ENCODE measurements around the gene BANF2. TPM values are rescaled to one million over a fixed set of nuclear protein-coding genes. Genes with fewer than 3 reads are reported as not detected.

Gene BANF2
- total RNA-seq, 2 experiments from 2014 or later: not detected

DNA sequence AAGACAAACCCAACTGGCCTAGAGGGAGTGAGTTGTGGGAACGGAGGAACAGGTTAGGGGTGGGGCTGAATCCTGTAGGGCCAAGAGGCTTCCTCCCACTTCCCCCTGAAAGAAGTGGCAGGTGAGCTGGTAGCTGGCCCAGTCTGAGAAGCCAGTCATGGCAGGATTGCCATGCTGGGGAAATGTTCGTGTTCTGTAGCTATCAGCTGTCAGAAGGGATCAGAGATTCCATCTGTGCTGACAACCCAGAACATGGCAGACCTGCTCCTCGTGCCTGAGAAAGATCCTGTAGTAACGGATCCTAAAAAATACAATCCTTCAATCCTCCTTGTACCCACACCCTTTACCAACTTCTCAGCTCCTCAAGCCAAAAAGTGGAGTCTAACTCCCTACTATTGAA, 43.0 kb downstream of the BANF2 start:
- H3K27ac Mint-ChIP-seq: no peak overlapping the region

DNA sequence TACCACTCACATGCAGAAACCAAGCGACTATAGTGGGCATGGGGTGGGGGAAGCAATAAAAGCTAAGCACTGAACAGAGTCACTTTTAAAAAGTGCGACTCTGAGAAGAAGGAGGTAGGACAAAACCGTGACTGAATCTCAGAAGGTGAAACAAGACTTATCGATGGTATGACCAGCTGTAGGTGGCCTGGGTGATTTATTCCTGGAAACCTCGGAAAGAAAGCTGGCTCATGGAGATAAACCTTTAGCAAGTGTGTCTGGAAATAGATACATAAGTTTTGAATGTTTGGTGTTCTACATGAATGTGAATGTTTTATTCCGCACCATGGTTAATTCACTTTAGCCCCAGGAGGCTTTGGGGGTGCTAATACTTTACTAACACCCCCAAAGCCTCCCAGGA, 43.9 kb downstream of the BANF2 start:
- H3K4me3 Mint-ChIP-seq: no peak overlapping the region
- no peaks in the 10 kb centered on the region for H3K36me3 Mint-ChIP-seq (ENCODE audit: low read depth)
- no peak for DNase-seq
- H3K27me3 Mint-ChIP-seq: peaks cover 15% of the 10 kb centered on the region
- no peak overlapping the region for H3K27ac Mint-ChIP-seq
- H3K4me1 Mint-ChIP-seq: no peaks in the 10 kb centered on the region
- CTCF ChIA-PET: no interaction called here
- POLR2A ChIA-PET: no interaction called here
- H3K9me3 Mint-ChIP-seq: no peaks in the 10 kb centered on the region

More for the DNA sequence above, 43.0 kb downstream of the BANF2 start:
- Mint-ChIP-seq H3K9me3 (peaks cover 4% of the 10 kb centered on the region), H3K4me3 (no peak overlapping the region), H3K36me3 (ENCODE audit: low read depth) (no peaks in the 10 kb centered on the region), H3K27me3 (peaks cover 20% of the 10 kb centered on the region), H3K4me1 (no peaks in the 10 kb centered on the region)
- CTCF ChIA-PET: no interaction called here
- no peak for DNase-seq
- POLR2A ChIA-PET: no interaction called here

DNA sequence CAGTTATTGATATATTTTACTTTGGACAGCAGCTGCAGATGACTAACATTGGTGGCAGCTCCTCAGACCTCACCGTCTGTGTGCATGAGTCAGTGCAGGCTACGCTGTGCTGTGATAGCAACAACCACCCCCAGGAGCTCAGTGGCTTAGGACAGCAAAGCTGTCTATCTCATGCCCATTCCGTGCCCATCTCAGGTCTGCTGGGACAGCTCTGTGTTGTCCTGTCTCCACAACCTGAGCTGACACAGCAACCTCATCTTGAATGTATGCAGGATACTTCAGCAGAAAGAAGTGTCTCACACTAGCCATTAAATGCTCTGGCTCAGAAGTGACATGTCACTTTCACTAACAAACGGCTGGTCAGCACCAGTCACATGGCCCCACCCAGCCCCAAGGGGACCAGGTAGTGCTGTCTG, 47.7 kb downstream of the BANF2 start:
- CTCF ChIA-PET: no interaction called here
- H3K4me3 Mint-ChIP-seq: no peak overlapping the region

DNA sequence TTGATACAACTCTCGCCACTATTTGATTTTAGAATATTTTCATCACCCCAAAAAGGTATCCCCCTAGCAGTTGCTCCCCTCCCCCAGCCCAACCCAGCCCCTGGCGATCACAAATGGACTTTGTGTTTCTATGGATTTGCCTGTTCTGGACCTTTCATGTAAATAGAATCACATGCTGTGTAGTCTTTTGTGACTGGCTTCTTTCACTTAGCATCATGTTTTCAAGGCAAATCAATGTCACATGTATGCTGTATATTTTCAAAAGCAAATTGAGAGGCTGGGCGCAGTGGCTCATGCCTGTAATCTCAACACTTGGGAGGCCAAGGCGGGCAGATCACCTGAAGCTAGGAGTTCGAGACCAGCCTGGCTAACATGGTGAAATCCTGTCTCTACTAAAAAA, 48.5 kb downstream of the BANF2 start:
- Mint-ChIP-seq H3K36me3 (ENCODE audit: low read depth) (no peaks in the 10 kb centered on the region), H3K4me3 (no peak overlapping the region), H3K27me3 (peaks cover 10% of the 10 kb centered on the region), H3K27ac (no peak overlapping the region), H3K4me1 (no peaks in the 10 kb centered on the region), H3K9me3 (no peaks in the 10 kb centered on the region)
- no peak for DNase-seq
- ChIA-PET POLR2A (no interaction called here), CTCF (no interaction called here)

More for the DNA sequence above, 47.7 kb downstream of the BANF2 start:
- Mint-ChIP-seq H3K27me3 (peaks cover 5% of the 10 kb centered on the region), H3K36me3 (ENCODE audit: low read depth) (no peaks in the 10 kb centered on the region), H3K4me1 (no peaks in the 10 kb centered on the region), H3K9me3 (no peaks in the 10 kb centered on the region), H3K27ac (no peak overlapping the region)
- DNase-seq: no peak
- POLR2A ChIA-PET: interaction anchor here (1.1 kb wide), 1 partner anchor 136 kb away, joined by 3 read pairs; no protein-coding TSS in a partner anchor

DNA sequence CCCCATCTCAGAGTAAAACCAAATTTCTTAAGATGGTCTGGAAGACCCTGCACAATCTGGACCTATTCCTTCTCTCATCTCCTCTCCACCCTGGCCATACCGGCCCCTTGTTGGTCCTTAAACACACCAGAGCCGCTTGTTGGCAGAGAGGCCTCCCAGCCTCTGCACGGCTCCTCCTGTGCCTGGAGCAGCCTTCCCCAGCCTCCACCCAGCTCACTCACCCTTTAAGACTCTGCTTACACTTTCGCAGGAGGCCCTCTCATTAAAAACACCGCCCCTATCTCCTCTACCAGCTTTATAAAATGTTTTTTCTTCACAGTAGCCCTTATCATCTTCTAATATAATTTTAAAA, 49.8 kb downstream of the BANF2 start:
- Mint-ChIP-seq H3K27ac (no peak overlapping the region), H3K27me3 (peaks cover 19% of the 10 kb centered on the region), H3K4me1 (no peaks in the 10 kb centered on the region), H3K36me3 (ENCODE audit: low read depth) (no peaks in the 10 kb centered on the region), H3K4me3 (no peak overlapping the region), H3K9me3 (no peaks in the 10 kb centered on the region)
- no peak for DNase-seq
- POLR2A ChIA-PET: no interaction called here
- CTCF ChIA-PET: no interaction called here

DNA sequence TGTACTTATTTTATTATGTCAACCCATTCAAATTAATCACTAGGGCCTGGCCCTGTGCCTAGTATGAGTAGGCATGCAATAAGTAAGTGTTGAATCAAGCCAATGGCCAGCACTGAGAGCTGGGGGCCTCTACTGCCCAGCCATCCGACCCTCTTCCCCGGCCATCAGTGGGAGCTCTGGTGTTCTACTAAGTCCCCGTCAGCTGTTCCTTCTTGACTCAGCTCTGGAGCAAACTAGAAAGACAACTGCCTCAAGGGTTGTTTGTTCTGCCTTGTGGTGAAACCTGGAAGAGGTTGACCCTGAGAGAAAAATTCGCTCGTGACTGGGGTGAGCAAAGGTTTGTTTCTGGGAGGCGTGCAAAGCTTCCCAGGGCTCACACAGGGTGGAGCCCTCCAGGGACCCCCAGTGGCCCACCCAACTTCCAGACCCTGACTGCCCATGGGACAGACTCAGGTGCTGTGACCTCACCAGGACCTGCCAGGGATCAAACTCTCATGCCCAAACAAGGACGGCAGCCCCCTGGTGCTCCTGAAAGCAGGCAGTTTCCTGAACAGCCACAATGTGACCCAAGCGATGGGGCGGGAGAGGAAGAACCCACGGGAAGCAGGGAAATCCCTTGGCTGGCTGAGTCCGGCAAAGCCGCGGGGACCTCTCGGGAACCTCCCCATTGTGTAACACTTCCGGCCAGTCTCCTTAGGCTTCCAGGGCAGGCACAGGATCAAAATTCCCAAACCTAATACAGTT, 50.4 kb downstream of the BANF2 start:
- Mint-ChIP-seq H3K27me3 (peaks cover 19% of the 10 kb centered on the region), H3K4me3 (no peak overlapping the region), H3K9me3 (no peaks in the 10 kb centered on the region), H3K27ac (no peak overlapping the region), H3K4me1 (no peaks in the 10 kb centered on the region), H3K36me3 (ENCODE audit: low read depth) (no peaks in the 10 kb centered on the region)
- CTCF ChIA-PET: no interaction called here
- POLR2A ChIA-PET: no interaction called here
- no peak for DNase-seq

DNA sequence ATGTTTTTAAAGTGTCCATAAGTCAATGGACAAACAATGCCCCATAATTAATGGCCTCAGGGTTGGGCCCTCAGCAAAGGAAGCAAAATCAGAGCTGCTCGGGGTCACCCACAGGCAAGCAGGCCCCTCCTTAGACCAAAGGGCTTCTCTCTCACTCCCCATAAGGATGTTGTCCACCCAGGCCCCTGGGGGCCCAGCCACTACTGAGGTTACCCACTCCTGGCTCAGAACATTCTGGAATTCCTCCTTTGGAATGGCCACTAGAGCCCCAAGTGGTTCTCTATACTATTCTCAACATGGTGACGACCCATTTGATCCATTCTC, 50.9 kb downstream of the BANF2 start:
- Mint-ChIP-seq H3K27me3 (peaks cover 24% of the 10 kb centered on the region), H3K4me3 (no peak overlapping the region), H3K4me1 (no peaks in the 10 kb centered on the region), H3K27ac (no peak overlapping the region), H3K9me3 (no peaks in the 10 kb centered on the region), H3K36me3 (ENCODE audit: low read depth) (no peaks in the 10 kb centered on the region)
- CTCF ChIA-PET: no interaction called here
- POLR2A ChIA-PET: no interaction called here
- no peak for DNase-seq

DNA sequence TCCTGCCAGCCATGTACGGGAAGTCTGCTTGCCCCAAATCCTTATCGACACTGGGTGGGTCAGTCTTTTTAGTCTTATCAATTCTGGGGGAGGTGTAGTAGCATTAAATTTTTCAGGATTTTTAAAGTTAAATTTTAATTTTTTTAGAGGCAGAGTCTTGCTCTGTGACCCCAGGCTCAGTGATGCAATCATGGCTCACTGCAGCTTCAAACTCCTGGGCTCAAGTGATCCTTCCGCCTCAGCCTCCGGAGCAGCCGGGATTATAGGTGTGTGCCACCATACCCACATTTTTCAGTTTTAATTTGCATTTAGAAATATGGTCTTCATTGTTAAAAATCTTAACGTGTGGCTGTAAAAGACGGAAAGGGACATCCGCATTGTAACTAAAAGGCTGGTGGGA, 51.9 kb downstream of the BANF2 start:
- ChIA-PET CTCF (interaction anchor here (0.7 kb wide), 1 partner anchor 50 kb away, joined by 6 read pairs; no protein-coding TSS in a partner anchor), POLR2A (no interaction called here)
- Mint-ChIP-seq H3K9me3 (no peaks in the 10 kb centered on the region), H3K4me1 (no peaks in the 10 kb centered on the region), H3K27me3 (peaks cover 31% of the 10 kb centered on the region), H3K36me3 (ENCODE audit: low read depth) (no peaks in the 10 kb centered on the region), H3K27ac (no peak overlapping the region), H3K4me3 (no peak overlapping the region)
- no peak for DNase-seq

DNA sequence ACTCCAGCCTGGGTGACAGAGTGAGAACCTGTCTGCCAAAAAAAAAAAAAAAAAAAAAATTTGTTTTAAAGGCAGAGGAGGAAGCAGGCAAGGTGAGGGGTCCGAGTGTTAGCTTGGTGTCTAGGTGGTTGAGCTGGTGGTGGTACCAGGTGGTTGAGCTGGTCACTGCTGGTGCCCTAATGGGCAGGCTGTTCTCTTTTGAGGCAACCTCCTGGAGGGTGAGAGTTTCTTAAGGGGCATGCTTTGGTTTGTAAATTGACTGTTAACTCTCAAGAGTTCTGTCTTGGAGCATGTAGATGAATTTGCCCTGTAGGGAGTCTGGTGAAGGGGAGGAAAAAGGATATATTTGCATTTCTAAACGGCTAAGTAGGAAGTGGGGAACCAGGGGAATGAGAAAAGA, 52.7 kb downstream of the BANF2 start:
- Mint-ChIP-seq H3K27ac (no peak overlapping the region), H3K36me3 (ENCODE audit: low read depth) (no peaks in the 10 kb centered on the region), H3K9me3 (no peaks in the 10 kb centered on the region), H3K4me3 (no peak overlapping the region), H3K4me1 (no peaks in the 10 kb centered on the region), H3K27me3 (peaks cover 30% of the 10 kb centered on the region)
- no peak for DNase-seq
- POLR2A ChIA-PET: no interaction called here
- CTCF ChIA-PET: interaction anchor here (0.7 kb wide), 1 partner anchor 49 kb away, joined by 6 read pairs; no protein-coding TSS in a partner anchor

DNA sequence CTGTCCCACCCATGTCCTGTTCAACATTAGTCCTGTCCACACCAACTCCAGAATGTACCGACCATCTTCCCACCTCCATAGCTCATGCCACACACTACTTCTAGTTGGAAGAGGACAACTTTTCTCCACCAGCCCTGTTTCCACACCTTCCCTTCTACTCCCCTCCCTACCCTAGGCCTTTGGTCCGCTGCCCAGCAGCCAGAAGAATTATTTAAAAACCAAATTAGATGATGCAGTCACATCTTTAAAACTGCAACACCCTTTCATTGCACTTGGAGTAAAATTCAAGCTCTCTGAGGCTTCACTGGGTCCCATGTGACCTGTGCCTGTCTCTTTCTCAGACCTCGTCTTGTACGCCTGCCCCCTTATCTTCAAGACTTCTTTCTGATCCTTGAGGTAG, 53.8 kb downstream of the BANF2 start:
- CTCF ChIA-PET: no interaction called here
- POLR2A ChIA-PET: no interaction called here
- peaks cover 33% of the 10 kb centered on the region for H3K27me3 Mint-ChIP-seq
- no peak overlapping the region for H3K4me3 Mint-ChIP-seq
- no peak for DNase-seq
- no peaks in the 10 kb centered on the region for H3K4me1 Mint-ChIP-seq
- no peak overlapping the region for H3K27ac Mint-ChIP-seq
- H3K9me3 Mint-ChIP-seq: peaks cover 5% of the 10 kb centered on the region
- H3K36me3 Mint-ChIP-seq (ENCODE audit: low read depth): no peaks in the 10 kb centered on the region

DNA sequence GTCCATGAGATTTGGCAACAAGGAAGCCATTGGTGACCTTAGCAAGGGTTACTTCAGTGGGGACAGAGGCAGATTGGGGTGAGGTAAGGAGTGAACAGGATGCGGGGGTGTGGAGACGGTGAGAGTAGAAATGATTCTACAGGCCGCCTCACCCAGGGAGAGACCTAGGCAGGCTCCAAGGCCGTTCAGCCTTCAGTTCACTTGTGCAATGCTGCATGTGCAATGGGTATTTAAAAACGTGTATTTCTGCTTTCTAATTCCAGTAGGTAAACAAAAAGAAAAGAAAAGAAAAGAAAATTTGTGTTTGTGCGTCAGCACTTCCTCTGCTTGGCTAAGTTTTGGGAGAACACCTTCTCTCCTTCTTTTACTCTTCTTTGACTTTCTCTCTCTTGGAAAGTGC, 56.8 kb downstream of the BANF2 start:
- ChIA-PET CTCF (no interaction called here), POLR2A (no interaction called here)
- Mint-ChIP-seq H3K4me1 (no peaks in the 10 kb centered on the region), H3K36me3 (ENCODE audit: low read depth) (no peaks in the 10 kb centered on the region), H3K27ac (no peak overlapping the region), H3K9me3 (peaks cover 7% of the 10 kb centered on the region), H3K27me3 (peaks cover 33% of the 10 kb centered on the region), H3K4me3 (no peak overlapping the region)
- DNase-seq: no peak

DNA sequence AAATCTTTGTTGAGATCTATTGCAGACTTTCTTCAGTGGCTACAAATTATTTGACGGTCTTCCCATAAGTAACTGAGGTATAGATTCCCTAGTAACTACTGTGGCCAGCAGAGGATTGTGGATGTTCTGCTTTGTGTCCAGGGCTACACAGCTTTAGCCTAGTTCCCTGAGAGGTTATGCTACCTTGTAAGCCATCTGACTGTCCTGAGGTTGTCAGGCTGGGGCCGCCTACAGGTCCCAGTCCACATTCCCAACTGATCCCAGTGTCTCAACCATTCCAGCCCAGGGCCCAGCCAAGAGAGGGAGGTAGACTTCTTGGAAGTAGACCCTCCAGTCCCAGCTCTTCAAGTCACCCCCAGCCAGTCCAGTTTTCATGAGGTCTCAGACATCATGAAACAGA, 57.7 kb downstream of the BANF2 start:
- ChIA-PET POLR2A (no interaction called here), CTCF (no interaction called here)
- Mint-ChIP-seq H3K36me3 (ENCODE audit: low read depth) (no peaks in the 10 kb centered on the region), H3K27me3 (peaks cover 32% of the 10 kb centered on the region), H3K9me3 (peaks cover 7% of the 10 kb centered on the region), H3K27ac (no peak overlapping the region), H3K4me3 (no peak overlapping the region), H3K4me1 (no peaks in the 10 kb centered on the region)
- DNase-seq: no peak

DNA sequence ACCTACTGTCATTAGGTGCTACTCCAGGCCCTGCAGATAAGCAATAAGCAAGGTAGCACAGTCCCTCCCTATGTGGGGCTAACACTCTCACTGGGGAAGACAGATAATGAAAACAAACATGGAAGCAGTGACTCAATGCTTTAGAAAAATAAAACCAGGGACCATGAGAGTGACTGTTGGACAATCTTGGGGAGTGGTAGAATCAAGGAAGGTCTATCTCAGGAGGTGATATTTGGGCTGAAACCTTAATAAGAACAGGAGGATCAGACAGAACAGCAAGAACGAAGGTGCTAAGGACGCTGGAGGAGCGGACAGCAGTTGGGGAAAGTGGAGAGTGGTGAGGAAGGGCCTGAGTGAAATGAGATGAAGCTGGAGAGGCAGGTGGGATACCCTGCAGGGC, 58.2 kb downstream of the BANF2 start:
- ChIA-PET CTCF (no interaction called here), POLR2A (no interaction called here)
- no peaks in the 10 kb centered on the region for H3K36me3 Mint-ChIP-seq (ENCODE audit: low read depth)

DNA sequence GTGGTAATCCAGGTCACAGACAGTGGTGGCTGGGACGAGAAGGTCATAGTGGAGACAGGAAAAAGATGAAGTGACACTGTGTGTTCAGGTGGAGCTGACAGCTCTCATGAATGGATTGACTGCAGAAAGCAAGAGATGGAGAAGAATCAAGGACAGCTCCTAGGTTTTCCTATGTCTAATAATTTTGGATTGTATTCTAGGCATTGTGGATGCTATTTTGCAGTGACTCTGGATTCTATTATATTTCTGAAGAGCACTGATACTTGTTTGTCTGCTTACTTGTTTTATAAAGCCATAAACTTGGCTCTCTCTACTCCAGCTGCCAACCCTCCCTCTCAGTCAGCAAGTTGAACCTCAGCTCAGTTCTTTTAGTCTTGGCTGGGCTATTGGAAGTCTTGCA, 58.7 kb downstream of the BANF2 start:
- peaks cover 25% of the 10 kb centered on the region for H3K27me3 Mint-ChIP-seq
- H3K36me3 Mint-ChIP-seq (ENCODE audit: low read depth): no peaks in the 10 kb centered on the region
- H3K4me3 Mint-ChIP-seq: no peak overlapping the region
- CTCF ChIA-PET: no interaction called here
- H3K4me1 Mint-ChIP-seq: no peaks in the 10 kb centered on the region
- POLR2A ChIA-PET: no interaction called here
- H3K27ac Mint-ChIP-seq: no peak overlapping the region
- H3K9me3 Mint-ChIP-seq: peaks cover 7% of the 10 kb centered on the region
- no peak for DNase-seq

More for the DNA sequence above, 58.2 kb downstream of the BANF2 start:
- H3K4me3 Mint-ChIP-seq: no peak overlapping the region
- no peak overlapping the region for H3K27ac Mint-ChIP-seq
- peaks cover 29% of the 10 kb centered on the region for H3K27me3 Mint-ChIP-seq
- DNase-seq: no peak
- H3K4me1 Mint-ChIP-seq: no peaks in the 10 kb centered on the region
- peaks cover 7% of the 10 kb centered on the region for H3K9me3 Mint-ChIP-seq
